ENCODE results near the gene TRRAP. TPM values are rescaled to one million over a fixed set of nuclear protein-coding genes. Genes with fewer than 3 reads are reported as not detected.

Gene TRRAP
- total and polyA plus RNA-seq, 4 donors = 4.3 to 22.7 (median 10.1) TPM

DNA sequence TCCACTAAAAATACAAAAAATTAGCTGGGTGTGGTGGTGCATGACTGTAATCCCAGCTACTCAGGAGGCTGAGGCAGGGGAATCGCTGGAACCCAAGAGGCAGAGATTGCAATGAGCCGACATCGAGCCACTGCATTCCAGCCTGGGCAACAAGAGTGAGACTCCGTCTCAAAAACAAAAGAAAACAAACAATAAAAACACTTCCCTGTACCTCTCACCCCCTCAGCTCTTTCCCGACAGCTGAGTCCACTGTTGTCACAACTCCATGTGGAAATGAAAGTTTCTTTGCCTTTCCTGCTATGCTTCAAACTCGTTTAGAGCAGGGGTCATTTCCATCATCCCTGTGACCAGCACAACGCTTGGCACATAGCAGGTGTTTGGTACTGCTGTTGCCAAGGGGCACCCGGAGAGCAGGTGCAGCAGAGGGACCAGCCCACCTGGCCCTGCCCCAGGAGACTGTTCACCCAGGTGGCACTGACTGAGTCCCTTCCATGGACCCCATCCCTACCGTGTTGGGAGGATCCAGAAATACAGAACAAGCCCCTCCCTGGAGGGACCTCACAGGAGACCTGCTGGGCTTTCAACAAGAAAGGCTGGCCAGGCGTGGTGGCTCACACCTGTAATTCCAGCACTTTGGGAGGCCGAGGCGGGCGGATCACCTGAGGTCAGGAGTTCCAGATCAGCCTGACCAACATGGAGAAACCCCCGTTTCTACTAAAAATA is 13.4 kb upstream of the TRRAP start:
- no peak for DNase-seq (ENCODE audit: low spot score)
- Histone ChIP-seq H3K27ac (ENCODE audit: low read depth in 1 of 2, low read length in 2 of 2) (no peak overlapping the region), H3K4me3 (ENCODE audit: low read depth in 1 of 3, low read length in 3 of 3) (no peak overlapping the region), H3K9me3 (ENCODE audit: control insufficient read depth in 4 of 4, low read length in 3 of 4) (no peaks in the 10 kb centered on the region), H3K9ac (ENCODE audit: low read depth in 1 of 2, low read length in 2 of 2) (no peak overlapping the region), H3K36me3 (ENCODE audit: control insufficient read depth in 4 of 4, insufficient read depth in 3 of 4, low read depth in 1 of 4, low read length in 3 of 4) (no peaks in the 10 kb centered on the region), H3K4me1 (ENCODE audit: control insufficient read depth in 4 of 4, insufficient read depth in 4 of 4, low read length in 3 of 4) (peaks cover 0 to 7% (median 2%) of the 10 kb centered on the region in 4 donors), H3K27me3 (ENCODE audit: control insufficient read depth in 4 of 4, insufficient read depth in 4 of 4, low read length in 3 of 4) (peaks cover 0 to 7% (median 1%) of the 10 kb centered on the region in 4 donors)
- 72% methylated on average over 14 of the region's 14 CpGs for WGBS
- TF ChIP-seq TAF1 (conservative IDR thresholded peaks at IDR 0.05) (no peak), EGR1 (IDR thresholded peaks at IDR 0.05; ENCODE audit: low read depth in 2 of 2) (no peak), HNF4A (conservative IDR thresholded peaks at IDR 0.05) (no peak), RXRA (IDR thresholded peaks at IDR 0.05) (no peak), NR2F2 (IDR thresholded peaks at IDR 0.05) (no peak), YY1 (IDR thresholded peaks at IDR 0.05) (no peak), SP1 (IDR thresholded peaks at IDR 0.05) (no peak), HNF4G (IDR thresholded peaks at IDR 0.05) (no peak), RAD21 (IDR thresholded peaks at IDR 0.05) (no peak), FOXA2 (IDR thresholded peaks at IDR 0.05) (no peak)
- TF ChIP-seq, protein P1, sequence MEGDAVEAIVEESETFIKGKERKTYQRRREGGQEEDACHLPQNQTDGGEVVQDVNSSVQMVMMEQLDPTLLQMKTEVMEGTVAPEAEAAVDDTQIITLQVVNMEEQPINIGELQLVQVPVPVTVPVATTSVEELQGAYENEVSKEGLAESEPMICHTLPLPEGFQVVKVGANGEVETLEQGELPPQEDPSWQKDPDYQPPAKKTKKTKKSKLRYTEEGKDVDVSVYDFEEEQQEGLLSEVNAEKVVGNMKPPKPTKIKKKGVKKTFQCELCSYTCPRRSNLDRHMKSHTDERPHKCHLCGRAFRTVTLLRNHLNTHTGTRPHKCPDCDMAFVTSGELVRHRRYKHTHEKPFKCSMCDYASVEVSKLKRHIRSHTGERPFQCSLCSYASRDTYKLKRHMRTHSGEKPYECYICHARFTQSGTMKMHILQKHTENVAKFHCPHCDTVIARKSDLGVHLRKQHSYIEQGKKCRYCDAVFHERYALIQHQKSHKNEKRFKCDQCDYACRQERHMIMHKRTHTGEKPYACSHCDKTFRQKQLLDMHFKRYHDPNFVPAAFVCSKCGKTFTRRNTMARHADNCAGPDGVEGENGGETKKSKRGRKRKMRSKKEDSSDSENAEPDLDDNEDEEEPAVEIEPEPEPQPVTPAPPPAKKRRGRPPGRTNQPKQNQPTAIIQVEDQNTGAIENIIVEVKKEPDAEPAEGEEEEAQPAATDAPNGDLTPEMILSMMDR (IDR thresholded peaks at IDR 0.05; ENCODE audit: low read depth, low read length, missing input control) = no peak
- TF ChIP-seq, protein P2, sequence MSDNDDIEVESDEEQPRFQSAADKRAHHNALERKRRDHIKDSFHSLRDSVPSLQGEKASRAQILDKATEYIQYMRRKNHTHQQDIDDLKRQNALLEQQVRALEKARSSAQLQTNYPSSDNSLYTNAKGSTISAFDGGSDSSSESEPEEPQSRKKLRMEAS (IDR thresholded peaks at IDR 0.05) = no peak
- TF ChIP-seq, protein P3, sequence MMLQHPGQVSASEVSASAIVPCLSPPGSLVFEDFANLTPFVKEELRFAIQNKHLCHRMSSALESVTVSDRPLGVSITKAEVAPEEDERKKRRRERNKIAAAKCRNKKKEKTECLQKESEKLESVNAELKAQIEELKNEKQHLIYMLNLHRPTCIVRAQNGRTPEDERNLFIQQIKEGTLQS (IDR thresholded peaks at IDR 0.05) = no peak
- TF ChIP-seq, protein P4, sequence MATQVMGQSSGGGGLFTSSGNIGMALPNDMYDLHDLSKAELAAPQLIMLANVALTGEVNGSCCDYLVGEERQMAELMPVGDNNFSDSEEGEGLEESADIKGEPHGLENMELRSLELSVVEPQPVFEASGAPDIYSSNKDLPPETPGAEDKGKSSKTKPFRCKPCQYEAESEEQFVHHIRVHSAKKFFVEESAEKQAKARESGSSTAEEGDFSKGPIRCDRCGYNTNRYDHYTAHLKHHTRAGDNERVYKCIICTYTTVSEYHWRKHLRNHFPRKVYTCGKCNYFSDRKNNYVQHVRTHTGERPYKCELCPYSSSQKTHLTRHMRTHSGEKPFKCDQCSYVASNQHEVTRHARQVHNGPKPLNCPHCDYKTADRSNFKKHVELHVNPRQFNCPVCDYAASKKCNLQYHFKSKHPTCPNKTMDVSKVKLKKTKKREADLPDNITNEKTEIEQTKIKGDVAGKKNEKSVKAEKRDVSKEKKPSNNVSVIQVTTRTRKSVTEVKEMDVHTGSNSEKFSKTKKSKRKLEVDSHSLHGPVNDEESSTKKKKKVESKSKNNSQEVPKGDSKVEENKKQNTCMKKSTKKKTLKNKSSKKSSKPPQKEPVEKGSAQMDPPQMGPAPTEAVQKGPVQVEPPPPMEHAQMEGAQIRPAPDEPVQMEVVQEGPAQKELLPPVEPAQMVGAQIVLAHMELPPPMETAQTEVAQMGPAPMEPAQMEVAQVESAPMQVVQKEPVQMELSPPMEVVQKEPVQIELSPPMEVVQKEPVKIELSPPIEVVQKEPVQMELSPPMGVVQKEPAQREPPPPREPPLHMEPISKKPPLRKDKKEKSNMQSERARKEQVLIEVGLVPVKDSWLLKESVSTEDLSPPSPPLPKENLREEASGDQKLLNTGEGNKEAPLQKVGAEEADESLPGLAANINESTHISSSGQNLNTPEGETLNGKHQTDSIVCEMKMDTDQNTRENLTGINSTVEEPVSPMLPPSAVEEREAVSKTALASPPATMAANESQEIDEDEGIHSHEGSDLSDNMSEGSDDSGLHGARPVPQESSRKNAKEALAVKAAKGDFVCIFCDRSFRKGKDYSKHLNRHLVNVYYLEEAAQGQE (IDR thresholded peaks at IDR 0.05) = no peak

DNA sequence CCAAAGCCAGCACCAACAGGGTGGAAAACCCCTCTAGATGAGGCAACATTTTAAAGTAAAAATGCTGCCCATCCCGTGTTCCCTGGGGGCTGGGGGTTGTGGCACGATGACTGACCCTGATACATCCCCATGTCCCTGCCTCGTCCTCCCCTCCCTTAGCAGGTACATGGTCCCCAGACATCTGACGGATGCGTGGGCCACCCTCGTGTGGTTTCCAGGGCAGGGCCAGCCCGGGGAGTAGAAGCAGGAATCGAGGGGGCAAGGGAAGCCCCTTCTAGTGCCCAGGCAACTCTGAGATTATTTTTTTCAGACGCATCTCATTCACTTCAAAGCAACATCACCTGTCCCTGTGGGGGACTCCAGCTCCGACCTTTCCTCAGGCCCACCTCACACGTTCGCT is 12.0 kb upstream of the TRRAP start:
- 87% methylated on average over 12 of the region's 12 CpGs for WGBS
- Histone ChIP-seq H3K27ac (ENCODE audit: low read depth in 1 of 2, low read length in 2 of 2) (no peak overlapping the region), H3K4me1 (ENCODE audit: control insufficient read depth in 4 of 4, insufficient read depth in 4 of 4, low read length in 3 of 4) (peaks cover 0 to 8% (median 2%) of the 10 kb centered on the region in 4 donors), H3K4me3 (ENCODE audit: low read depth in 1 of 3, low read length in 3 of 3) (no peak overlapping the region), H3K27me3 (ENCODE audit: control insufficient read depth in 4 of 4, insufficient read depth in 4 of 4, low read length in 3 of 4) (peaks cover 0 to 7% (median 1%) of the 10 kb centered on the region in 4 donors), H3K36me3 (ENCODE audit: control insufficient read depth in 4 of 4, insufficient read depth in 3 of 4, low read depth in 1 of 4, low read length in 3 of 4) (no peaks in the 10 kb centered on the region), H3K9me3 (ENCODE audit: control insufficient read depth in 4 of 4, low read length in 3 of 4) (no peaks in the 10 kb centered on the region), H3K9ac (ENCODE audit: low read depth in 1 of 2, low read length in 2 of 2) (no peak overlapping the region)
- no peak for DNase-seq (ENCODE audit: low spot score)
- TF ChIP-seq RXRA (IDR thresholded peaks at IDR 0.05) (no peak), FOXA1 (IDR thresholded peaks at IDR 0.05) (no peak), GABPA (IDR thresholded peaks at IDR 0.05 in 1 of 2, conservative IDR thresholded peaks at IDR 0.05 in 1 of 2) (no peak), FOXA2 (IDR thresholded peaks at IDR 0.05) (no peak), EGR1 (IDR thresholded peaks at IDR 0.05; ENCODE audit: low read depth in 2 of 2) (no peak), NR2F2 (IDR thresholded peaks at IDR 0.05) (no peak), SP1 (IDR thresholded peaks at IDR 0.05) (no peak), HNF4G (IDR thresholded peaks at IDR 0.05) (no peak), TAF1 (conservative IDR thresholded peaks at IDR 0.05) (no peak), YY1 (IDR thresholded peaks at IDR 0.05) (no peak)
- TF ChIP-seq, protein P4 (IDR thresholded peaks at IDR 0.05) = no peak
- TF ChIP-seq, protein P3 (IDR thresholded peaks at IDR 0.05) = no peak
- TF ChIP-seq, protein P5, sequence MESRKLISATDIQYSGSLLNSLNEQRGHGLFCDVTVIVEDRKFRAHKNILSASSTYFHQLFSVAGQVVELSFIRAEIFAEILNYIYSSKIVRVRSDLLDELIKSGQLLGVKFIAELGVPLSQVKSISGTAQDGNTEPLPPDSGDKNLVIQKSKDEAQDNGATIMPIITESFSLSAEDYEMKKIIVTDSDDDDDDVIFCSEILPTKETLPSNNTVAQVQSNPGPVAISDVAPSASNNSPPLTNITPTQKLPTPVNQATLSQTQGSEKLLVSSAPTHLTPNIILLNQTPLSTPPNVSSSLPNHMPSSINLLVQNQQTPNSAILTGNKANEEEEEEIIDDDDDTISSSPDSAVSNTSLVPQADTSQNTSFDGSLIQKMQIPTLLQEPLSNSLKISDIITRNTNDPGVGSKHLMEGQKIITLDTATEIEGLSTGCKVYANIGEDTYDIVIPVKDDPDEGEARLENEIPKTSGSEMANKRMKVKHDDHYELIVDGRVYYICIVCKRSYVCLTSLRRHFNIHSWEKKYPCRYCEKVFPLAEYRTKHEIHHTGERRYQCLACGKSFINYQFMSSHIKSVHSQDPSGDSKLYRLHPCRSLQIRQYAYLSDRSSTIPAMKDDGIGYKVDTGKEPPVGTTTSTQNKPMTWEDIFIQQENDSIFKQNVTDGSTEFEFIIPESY (IDR thresholded peaks at IDR 0.05) = no peak
